GM21786 (cell line): ENCODE measurements around the gene OR2J3.
"Not testable (repeated sequence)": the region's sequence is repeated elsewhere in the genome, so short reads cannot be mapped to it uniquely, and the experiment has no call there.

ENCODE experiments used
- ATAC-seq: cut with Tn5 transposase; IDR thresholded peaks from one replicate; pipeline ENCODE4 v1.9.1; 2021; ENCODE audit not compliant: unreplicated experiment

The OR2J3 gene

DNA sequence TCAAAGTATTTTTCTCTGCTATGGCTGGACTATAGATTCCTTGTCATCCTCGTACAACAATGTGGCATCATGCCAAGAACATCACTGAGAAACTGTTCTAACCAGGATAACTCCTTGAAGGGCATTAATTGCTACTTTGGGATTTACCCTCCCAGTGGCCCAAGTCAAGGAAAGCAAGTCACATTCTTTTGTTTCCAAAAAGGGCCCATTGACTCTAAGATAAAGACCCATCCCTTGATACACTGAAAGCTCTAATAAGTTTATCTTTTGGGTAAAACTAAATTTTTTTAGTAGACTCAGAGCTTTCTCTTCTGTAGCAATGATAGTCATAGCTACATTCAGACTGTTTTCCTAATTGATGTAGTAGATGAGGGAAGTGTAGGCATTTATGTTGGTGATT, at the start of gene OR2J3:
TSS of gene OR2J3 (plus strand) at position 301 of the 400 bp plus-strand sequence. CDS start 3,833 bp downstream, outside the sequence.
- ATAC-seq, result no peak

DNA sequence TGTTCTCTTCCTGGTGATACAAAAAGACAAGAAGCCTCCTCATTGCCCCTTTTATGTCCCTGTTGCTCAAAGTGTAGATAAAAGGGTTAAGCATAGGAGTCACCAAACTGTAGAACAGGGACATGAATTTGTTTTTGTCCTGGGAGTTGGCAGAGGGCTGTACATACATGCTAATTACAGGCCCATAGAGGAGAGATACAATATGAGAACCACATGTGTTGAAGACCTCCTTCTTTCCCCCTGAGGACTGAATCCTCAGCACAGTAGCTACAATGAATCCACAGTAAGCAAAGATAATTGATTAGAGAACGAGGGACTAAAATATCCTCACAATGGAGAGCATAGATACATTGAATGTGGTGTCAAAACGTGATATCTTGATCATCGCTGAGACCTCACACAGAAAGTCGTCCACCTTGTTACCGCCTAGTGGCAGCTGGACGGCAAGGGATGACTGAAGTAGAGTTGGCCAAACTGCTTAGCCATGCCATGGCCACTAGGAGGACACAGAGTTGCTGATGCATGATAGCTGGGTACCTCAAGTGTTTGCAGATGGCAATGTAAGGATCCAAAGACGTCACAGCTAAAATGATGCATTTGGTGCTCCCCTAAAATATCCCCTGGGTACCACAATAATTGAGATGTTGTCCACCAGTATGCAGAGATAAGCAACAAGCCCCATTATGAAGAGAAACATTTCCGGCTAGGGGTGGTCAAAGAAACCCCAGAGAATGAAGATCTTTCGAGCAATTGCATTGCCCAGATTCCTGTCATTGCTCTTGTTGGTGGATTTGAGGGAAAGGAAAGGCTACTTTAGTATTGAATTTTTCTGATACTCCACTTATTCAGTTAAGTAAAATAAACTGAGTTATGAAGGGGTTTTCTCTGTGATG, 35.8 kb upstream of the OR2J3 start:
- ATAC-seq, result no peak

DNA sequence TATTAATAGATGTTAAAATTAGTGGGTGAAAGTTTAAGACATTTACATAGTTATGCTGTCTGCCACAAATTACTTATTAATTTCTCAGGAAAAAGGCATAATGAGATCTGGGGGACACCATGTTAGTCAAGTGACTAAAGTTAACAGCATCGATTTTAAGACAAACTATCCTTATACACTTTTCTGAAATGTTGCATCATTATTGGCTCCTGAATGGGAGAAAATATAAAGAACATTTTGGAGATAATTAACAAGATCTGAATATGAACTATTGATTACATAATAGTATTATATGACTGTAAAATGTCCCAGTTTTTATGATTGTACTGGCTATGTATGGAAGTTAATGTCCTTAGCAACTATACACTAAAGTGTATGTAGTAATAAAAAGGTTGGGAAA, 28.7 kb upstream of the OR2J3 start:
- no peak for ATAC-seq

DNA sequence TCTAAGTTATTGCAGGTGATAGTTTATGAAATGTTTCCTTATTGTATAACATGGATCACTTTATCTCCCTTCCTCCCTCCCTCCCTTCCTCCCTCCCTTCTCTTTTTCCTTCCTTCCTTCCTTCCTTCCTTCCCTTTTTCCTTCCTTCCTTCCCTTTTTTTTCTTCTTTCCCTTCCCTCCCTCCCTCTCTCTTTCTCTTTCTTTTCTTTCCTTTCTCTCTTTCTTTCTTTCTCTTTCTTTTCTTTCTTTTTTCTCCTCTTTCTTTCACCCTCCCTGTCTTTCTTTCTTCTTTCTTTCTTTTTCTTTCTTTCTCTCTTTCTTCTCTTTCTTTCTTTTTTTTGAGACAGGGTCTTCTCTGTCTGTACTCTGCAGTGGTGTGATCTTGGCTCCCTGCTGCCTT, 26.5 kb upstream of the OR2J3 start:
- ATAC-seq, result no peak

DNA sequence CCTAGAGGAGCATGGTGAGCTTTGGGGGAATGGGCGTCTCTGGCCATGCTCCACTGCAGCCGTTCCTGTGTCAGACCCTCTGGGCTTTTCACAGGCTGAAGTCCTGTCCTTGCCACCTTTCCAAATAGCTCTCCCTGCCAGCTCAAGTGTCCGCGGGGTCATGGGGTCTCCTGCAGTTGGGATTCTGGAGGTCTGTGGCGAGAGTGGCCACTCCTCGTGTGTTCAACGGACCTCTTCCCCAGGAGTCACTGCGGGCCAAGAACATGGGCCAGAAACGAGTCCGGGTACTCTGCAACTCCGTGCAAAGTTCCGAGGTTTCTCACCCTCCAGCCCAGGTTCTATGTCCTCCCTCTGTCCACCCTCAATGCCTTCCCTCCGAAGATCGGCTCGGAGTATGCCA, 25.4 kb upstream of the OR2J3 start:
- no peak for ATAC-seq

DNA sequence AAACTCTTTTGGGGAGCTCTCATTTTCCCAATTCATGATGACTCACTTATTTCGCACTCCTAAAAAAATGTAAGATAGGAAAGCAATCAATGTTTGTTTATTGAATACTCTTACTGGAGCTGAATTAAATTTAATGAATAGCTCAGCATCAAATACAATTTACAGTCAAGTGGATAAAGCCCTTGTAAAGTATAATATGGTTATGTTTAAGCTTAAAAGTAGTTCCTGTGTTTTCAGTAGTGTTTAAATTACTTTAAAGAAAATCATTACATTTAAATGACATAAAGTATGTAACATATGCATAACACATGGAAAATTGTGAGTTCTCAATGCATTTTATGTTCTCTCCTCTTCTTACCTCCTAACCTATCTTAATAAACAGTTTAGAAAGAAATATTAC, 20.6 kb upstream of the OR2J3 start, which contains the start of gene OR2B3:
TSS of gene OR2B3 (minus strand) at position 101 of the 400 bp plus-strand sequence. CDS start at position 36, 65 bp downstream.
- ATAC-seq, result no peak

DNA sequence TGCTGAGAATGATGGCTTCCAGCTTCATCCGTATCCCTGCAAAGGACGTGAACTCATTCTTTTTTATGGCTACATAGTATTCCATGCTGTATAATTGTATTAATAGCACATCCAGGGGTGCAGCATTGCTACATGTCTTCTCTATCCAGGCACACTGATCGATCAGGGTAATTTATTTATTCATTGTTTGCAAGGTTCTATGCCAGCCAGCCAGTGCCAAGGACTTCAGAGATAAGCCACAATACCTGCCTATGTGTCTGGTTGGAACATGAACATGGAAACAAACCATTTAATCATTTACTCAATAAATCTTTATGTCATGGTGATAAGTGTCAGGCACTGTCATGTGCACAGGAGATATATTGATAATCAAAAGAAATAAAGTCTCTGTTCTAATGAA, 14.9 kb upstream of the OR2J3 start:
- ATAC-seq, result no peak

DNA sequence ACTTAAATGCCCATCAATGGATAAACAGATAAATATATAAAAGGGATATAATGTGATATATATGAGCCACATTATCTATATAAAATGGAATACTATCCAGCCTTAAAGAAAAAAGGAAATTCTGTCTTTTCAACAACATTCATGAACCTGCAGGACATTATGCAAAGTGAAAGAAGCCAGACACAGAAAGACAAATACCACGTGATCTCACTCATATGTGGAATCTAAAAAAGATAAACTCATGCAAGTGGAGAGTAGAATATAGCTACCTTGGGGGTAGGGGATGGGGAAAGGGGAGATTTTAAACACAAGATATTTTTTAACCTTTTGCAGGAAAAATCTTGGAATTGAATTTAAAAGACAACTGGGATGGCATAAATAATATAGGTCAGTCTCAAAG, 10.1 kb upstream of the OR2J3 start:
- ATAC-seq, result no peak

DNA sequence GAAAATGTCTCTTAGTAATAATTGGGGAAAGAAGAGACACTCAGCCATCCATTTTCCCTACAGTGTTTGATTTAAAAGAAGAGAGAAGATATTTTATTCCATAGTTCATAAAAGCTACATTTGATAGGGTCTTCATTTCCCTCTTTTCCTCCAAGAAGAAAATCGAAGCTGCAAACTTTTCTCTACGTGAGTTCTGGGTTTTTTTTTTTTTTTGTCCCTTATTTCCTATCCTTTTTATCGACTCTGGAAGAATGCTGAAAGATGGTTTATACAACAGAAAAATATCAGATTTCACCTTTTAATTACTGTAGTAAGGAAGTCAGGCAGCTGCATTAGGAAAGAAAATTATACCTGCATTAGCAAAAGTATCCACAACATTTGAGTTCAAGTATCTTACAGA, 8.7 kb upstream of the OR2J3 start, which contains the start of gene OR2J1:
TSS of gene OR2J1 (plus strand) at position 301 of the 400 bp plus-strand sequence. CDS start 1,453 bp downstream, outside the sequence.
- no peak for ATAC-seq

DNA sequence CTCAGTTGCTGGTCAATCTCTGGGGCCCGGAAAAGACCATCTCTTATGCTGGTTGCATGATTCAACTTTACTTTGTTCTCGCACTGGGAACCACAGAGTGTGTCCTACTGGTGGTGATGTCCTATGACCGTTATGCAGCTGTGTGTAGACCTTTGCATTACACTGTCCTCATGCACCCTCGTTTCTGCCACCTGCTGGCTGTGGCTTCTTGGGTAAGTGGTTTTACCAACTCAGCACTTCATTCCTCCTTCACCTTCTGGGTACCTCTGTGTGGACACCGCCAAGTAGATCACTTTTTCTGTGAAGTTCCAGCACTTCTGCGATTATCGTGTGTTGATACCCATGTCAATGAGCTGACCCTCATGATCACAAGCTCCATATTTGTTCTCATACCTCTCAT, 4.3 kb downstream of the OR2J3 start:
- ATAC-seq, result no peak

DNA sequence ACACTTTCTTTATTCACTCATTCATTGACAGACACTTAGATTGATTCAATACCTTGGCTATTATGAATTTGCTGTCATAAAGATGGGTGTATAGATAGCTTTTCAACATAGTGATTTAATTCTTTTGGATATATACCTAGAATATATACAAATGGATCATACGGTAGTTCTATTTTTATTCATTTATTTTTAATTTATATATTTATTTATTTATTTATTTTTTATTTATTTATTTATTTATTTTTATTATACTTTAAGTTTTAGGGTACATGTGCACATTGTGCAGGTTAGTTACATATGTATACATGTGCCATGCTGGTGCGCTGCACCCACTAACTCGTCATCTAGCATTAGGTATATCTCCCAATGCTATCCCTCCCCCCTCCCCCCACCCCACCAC, 7.1 kb downstream of the OR2J3 start:
- not testable (repeated sequence) for ATAC-seq

DNA sequence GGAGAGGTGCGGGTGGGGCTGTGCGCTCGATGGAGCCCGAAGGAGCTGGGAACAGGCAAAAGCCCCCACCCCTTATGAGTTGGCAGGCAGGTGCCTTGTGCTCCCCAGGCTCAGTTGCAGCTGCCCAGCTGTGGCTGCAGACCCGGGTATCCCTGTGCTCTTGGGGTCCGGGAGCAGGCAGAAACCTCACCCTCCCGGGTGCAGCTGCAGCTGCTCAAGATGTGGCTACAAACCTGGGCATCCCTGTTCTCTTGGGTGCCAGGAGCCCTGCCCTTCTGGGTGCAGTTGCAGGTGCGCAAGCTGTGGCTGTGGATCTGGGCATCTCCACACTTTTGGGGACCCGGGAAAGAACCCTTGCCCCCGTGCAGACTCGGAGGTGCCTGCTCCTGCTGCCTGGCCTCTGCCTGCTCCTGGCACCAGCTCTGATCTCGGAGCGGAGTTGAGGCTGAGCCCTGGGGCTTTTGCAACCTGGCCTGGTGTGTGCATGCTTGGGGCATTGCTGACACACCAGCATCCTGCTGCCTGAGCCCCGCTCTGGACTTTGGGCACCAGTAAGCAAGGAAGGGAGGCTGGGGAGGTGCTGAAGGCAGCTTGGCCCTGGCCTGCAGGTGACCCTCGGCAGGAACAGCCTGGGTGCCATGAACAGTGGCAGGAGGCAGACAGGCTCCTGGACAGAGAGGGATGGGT, 21.6 kb downstream of the OR2J3 start:
- no peak for ATAC-seq

DNA sequence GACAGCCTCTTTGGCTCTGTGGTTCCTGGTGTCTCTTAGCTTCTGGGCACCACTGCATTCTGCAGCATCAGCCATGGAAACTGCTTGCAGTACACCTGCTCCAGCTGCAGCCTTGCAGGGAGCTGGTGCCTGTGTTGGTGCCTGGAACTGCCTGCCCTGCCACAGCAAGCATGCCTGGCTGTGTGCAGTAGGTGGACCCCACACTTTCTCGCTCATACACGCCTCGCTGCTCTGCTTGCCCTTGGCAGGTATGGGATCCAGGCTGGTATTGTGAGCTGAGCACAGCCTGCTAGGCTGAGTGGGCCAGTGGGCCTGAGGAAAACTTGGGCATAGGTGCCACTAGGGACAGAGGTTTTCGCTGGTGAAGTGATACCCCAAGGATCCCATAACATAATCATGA, 22.8 kb downstream of the OR2J3 start:
- ATAC-seq, result no peak

DNA sequence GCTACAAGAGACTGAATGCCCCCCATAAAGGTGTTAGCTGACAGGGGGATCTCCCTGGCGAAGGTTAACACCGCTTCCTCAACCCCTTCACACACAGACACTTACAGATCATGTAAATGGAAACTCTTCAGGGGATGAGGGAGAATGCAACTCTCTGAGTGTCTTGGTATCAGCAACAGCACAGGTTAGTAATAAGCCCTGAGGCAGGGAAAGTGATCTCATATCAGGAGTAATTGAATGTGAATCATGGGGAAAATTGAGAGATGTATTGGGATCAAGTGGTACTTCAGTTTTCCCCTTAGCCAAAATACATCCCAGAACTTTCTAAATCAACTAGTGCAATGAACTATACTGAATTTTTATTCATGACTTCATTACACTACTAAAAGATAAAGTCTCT, 23.8 kb downstream of the OR2J3 start:
- no peak for ATAC-seq

DNA sequence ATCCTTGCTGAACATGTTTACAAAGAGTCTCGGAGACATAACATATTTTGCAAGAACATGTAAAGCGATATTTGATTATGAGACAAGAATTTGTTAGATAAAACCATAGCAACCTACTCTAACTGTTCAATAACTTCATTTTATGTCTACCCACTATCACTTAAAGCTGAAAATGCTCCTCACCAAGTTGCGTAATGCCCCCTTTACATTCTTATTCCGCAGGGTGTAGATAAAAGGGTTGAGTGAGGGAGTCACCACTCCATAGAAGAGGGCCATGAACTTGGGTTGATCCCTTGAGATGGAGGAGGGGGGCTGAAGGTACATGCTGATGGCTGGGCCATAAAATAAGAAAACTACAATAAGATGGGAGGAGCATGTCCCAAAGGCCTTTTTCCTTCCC, 29.9 kb downstream of the OR2J3 start:
- no peak for ATAC-seq

DNA sequence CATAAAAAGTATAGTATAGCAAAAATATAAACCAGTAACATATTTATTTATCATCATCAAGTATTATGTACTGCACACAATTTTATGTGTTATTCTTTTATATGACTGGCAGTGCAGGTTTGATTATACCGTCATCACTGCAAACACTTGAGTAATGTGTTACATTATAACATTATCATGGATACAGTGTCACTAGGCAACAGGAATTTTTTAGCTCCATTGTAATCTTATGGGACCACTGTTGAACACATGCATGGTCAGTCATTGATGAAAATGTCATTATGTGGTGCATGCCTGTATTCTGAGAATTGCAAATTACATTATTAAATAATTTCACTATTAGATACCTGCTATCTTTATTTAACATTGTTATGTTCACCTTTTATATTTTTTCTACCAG, 33.7 kb downstream of the OR2J3 start:
- ATAC-seq, result no peak

DNA sequence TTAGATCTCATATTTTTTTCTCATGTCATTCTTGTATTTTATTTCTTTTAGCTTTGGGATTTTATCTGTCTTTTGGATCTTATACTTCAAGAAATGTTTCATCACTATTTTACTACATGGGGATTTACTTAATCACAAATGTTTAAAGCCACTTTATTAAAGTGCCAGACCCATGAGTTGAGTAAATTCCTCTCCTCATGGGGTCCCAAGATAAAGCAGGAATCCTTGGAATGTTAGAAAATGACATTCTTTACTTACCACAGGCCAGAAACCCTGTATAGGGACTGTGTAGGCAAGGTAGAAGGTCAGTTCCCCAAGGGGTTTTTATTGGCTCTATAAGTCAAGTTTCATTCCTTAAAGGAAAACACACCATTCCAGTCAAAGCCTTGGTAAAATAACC, 34.5 kb downstream of the OR2J3 start:
- no peak for ATAC-seq

DNA sequence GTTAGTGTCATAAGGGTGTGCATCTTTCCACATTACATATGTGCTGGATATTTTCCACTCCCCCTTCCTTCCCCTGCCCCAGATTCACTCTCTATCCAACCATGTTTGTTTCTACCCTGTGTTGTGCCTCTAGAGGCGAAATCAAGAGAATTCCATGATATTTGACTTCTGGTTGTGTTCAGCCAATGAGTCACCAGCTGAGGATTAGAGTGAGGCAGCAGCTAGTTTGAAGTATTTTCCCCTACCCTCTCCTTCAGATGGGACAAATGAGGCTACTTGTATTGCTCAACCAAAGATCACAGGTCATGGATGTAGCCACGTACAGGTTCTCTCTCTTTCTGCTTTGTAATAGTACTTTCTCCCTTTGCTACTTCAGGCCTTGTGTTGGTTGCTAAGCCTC, 38.3 kb downstream of the OR2J3 start:
- no peak for ATAC-seq

DNA sequence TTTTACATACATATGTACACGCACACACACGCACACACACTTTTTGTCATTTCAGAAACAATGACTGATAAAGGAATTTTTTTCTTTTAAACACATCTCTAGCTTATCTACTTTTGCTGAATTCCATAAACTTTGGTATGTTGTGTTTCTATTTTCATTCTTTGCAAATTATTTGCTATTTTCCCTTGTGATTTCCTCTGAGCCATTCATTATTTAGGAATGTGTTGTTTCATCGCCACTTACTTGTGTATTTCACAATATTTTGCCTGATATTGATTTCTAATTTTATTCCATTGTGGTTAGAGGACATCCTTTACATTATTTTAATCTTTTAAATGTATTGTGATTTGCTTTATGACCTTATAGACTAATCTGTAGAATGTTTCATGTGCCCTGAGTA, 39.2 kb downstream of the OR2J3 start:
- no peak for ATAC-seq

DNA sequence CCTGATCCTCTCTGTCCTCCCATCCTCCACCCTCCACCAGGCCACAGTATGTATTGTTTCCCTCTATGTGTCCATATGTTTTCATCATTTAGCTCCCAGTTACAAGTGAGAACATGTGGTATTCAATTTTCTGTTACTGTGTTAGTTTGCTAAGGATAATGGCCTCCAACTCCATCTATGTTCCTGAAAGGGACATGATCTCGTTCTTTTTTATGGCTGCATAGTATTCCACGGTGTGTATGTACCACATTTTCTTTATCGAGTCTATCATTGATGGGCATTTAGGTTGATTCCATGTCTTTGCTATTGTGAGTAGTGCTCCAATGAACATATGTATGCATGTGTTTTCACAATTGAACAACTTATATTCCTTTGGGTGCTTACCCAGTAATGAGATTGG, 41.6 kb downstream of the OR2J3 start:
- not testable (repeated sequence) for ATAC-seq

DNA sequence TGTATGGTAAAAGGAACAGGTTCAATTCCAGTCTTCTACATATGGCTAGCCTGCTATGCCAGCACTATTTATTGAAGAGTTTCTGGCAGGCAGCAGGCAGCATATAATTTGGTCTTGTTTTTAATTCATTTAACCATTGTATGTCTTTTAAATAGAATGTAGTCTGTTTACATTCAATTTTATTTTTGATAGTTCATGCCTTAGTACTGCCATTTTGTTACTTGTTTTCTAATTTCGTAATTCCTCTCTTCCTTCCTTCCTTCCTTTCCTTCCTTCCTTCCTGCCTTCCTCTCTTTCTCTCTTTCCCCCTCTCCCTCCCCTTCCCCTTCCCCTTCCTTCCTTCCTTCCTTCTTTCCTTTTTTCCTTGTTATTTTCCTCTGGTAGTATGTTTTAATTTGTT, 45.2 kb downstream of the OR2J3 start:
- ATAC-seq, result no peak

DNA sequence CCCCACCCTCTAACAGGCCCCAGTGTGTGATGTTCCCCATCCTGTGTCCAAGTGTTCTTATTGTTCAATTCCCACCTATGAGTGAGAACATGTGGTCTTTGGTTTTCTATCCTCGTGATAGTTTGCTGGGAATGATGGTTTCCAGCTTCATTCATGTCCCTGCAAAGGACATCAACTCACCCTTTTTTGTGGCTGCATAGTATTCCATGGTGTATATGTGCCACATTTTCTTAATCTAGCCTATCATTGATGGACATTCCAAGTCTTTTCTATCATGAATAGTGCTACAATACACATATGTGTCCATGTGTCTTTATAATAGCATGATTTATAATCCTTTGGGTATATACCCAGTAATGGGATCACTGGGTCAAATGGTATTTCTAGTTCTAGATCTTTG, 47.3 kb downstream of the OR2J3 start:
- not testable (repeated sequence) for ATAC-seq
